ENCODE data around the gene KCTD17.

KCTD17 gene

GRCh38 chr22:37043828-37044538, 7.6 kb upstream of the KCTD17 start:
- peak; percentile 16 for DNase-seq

GRCh38 chr22:37044634-37045625, 6.6 kb upstream of the KCTD17 start:
- DNase-seq = no peak

GRCh38 chr22:37045958-37046357, 5.6 kb upstream of the KCTD17 start:
- no peak for DNase-seq

- no peak for DNase-seq
Measured at GRCh38 chr22:37046589-37046988, 5.0 kb upstream of the KCTD17 start.

- no peak for DNase-seq
Measured at GRCh38 chr22:37047006-37047405, 4.5 kb upstream of the KCTD17 start.

GRCh38 chr22:37048133-37048532, 3.4 kb upstream of the KCTD17 start:
- no peak for DNase-seq

GRCh38 chr22:37049224-37049623, 2.3 kb upstream of the KCTD17 start:
- DNase-seq = no peak

GRCh38 chr22:37050913-37051312, 629 bp upstream of the KCTD17 start:
- no peak for DNase-seq

GRCh38 chr22:37052386-37053309, 1.1 kb downstream of the KCTD17 start:
- no peak for DNase-seq

- DNase-seq = no peak
Measured at GRCh38 chr22:37053310-37054055, 1.9 kb downstream of the KCTD17 start.

GRCh38 chr22:37054056-37054395, 2.5 kb downstream of the KCTD17 start:
- DNase-seq = no peak

GRCh38 chr22:37054600-37055365, 3.2 kb downstream of the KCTD17 start:
- no peak for DNase-seq

GRCh38 chr22:37056246-37056645, 4.7 kb downstream of the KCTD17 start:
- DNase-seq = no peak

- DNase-seq = no peak
Measured at GRCh38 chr22:37057226-37057625, 5.7 kb downstream of the KCTD17 start.

GRCh38 chr22:37057796-37058510, 6.4 kb downstream of the KCTD17 start:
- no peak for DNase-seq

- no peak for DNase-seq
Measured at GRCh38 chr22:37058917-37059701, 7.6 kb downstream of the KCTD17 start.

GRCh38 chr22:37059876-37060449, 8.4 kb downstream of the KCTD17 start:
- DNase-seq = no peak

GRCh38 chr22:37060801-37061610, 9.5 kb downstream of the KCTD17 start:
- DNase-seq = no peak

Measured in T-helper 9 cell (primary cell).